GM18517 (cell line): ENCODE data around the gene NPDC1.
A peak's percentile ranks its signal among the peaks of the same experiment; 100 is the strongest.

Source experiments
- ATAC-seq: cut with Tn5 transposase; IDR thresholded peaks from one replicate; pipeline ENCODE4 v1.9.1; 2021; ENCODE audit warnings: mild to moderate bottlenecking, moderate library complexity; ENCODE audit not compliant: unreplicated experiment

Gene NPDC1, protein sequence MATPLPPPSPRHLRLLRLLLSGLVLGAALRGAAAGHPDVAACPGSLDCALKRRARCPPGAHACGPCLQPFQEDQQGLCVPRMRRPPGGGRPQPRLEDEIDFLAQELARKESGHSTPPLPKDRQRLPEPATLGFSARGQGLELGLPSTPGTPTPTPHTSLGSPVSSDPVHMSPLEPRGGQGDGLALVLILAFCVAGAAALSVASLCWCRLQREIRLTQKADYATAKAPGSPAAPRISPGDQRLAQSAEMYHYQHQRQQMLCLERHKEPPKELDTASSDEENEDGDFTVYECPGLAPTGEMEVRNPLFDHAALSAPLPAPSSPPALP

DNA sequence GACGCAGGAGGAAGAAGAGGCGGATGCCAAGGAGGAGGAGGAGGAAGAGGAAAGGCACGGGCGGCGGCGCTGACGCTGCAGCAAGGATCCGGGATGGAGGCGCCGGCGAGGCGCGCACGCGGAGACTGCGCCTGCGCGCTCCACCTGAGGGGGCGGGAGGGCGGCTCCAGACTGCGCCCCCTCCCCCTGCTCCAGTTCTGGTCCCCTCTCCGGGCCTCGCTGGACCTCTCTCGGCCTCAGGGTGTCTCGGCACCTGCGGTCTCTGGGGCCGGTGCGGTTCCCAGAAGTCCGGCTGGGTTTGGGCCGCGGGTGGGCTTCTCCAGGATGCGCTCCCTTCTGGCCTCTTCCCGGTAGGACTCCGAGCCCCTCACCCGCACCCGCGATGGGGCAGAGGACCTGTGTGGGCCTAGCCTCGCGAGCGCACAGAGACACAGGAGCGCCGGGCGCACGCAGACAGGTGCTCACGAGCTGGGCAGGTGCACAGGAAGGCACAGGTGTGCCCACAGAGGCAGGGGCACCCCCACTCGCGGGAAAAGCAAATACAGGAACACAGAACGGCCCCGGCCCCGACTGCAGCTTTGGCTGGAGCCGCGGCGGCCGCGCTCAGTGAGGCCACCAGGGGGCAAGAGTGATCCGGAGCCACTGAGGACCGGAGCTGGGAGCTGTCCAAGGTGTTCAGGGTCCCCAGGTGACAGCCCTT lies at the start of gene NPDC1:
Gene NPDC1, minus strand, starts transcription at position 90 of the 700 bp plus-strand sequence. CDS start 188 bp downstream, outside the sequence.
- ATAC-seq: no peak

DNA sequence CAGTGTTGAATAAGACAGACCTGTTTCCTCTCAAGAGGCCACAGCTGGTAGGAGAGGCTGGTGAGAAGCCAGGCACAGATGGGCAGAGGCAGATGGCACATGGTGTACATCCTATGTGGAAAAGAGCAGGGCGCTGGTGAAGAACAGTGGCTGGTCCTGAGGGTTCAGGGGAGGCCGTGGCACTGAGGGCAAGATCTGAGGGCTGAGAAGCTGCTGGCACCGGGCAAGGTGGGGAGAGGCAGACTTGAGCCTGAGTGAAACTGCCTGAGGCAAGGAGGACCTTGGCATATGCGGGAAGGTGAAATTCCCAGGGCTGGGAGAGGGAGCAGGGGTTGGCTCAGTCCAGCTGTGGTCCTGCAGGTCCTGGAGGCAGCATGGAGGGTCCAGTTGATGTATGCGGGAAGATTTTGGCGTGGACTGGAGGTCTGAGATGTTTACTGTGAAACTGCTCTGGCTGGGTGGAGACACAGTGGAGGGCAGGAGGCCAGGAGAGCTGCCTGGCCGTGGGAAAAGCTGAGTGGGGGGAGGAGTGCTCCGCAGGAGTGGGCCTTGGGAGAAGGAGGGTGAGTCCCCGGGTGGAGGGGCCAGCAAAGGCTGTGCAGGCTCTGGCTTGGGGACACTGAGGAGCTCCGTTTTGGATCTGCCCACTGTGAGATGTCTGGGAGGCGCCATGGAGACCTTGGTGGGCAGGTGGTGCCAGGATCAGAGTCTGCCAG lies 43.4 kb upstream of the NPDC1 start:
- no peak for ATAC-seq

DNA sequence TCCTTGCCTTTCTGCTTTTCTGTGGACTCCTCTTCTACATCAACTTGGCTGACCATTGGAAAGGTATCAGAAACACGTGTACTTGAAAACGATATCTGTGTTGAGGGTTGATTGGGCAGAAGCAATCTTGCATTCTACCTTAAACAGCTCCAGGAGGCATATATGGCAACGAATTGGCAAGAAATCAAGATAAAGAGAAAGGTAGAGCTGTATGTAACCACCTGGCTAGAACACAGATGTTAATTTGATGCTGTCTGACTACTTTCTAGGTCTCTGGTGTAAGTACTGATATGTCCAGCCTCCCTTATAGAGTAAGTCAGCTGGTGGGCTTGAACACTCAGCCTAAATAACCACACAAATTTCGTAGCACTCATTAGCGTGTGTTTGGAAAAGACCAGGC lies 42.1 kb upstream of the NPDC1 start:
- no peak for ATAC-seq

DNA sequence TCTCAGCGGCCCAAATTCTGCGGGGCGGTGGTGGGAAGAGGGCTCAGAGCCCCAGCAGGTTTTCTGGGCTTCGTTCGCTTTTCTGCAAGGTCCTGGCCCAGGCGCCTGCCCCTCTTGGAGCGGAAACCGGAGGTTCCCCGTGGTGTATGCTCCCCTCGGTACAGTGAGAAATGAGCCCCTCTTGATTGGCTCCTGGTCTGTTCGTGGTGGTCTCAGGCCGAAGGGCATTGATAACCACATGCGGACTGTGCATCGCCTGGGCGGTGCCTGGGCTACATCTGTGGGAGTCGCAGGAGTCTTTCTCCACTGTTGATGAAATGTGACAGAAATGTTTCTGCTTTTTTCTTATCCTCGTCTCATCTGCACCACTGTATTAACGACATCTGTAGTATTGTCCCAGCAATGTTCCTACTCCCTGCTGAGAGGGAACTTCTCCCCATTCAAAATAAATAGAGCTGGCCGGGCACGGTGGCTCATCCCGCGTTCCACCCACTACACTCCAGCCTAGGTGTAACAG lies 41.5 kb upstream of the NPDC1 start:
- no peak for ATAC-seq

DNA sequence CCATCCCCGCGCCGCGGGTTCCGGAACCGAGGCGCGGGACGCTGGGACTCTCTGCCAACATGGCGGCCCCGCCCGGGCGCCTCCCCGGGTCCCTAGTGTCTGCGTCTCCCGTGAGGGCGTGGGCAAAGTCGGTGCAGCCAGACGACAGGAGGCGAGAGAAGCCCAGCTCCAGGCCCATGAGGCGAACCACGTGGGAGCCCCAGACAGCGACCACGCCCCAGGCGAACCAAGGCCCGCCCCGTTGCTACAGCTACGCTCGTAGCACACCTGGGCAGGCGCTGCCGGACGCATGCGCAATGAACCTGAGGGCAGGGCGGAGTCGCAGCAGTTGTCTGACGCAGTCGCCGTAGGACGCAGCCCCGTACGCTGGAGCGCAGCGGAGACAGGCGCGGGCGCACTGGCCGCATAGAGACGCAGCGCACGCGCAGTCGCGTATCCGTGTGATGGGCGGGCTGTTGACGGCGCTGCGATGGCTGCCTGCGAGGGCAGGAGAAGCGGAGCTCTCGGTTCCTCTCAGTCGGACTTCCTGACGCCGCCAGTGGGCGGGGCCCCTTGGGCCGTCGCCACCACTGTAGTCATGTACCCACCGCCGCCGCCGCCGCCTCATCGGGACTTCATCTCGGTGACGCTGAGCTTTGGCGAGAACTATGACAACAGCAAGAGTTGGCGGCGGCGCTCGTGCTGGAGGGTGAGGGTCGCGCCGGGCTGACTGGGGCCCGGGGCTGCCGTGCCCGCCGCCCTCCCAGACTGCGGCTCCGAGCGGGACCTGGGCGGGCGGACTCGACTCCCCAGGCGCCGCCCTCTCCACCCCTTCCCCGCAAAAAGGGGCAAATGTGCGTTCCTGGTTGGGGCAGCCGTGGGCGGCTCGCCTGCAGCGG lies 40.8 kb upstream of the NPDC1 start, which contains the start of gene MAN1B1:
Gene MAN1B1, plus strand, starts transcription at position 455 of the 878 bp plus-strand sequence. Its CDS starts 15 bp downstream, at position 470.
- ATAC-seq: peak; percentile 79

DNA sequence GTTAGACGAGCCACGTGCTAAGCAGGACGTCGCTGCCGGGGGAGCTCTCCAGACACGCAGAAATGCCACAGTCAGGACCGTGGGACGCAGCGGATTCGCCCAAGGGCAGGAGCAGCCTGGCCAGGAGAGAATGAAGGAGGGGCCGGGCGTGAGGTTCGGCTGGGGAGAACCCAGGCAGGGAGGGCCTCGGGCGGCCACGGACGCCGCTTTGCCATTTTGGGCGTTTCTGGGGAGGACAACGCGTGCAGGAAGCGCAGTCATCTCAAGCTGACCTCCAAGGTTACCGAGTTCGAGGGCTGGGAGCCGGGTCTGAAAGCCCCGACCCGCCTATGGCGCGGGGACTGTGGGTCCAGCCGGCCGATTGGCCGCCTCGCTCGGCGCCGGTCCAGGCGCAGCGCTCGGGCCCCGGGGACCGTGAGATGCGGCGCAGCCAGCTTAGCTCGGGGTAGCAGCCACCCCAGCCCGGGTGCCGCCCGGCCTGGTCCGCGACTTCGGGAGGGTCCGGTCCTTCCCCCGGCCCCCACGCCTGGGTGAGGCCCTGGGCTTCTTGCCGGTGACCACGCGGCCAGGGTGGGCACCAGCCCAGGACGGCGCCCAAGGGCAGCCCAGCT lies 40.0 kb upstream of the NPDC1 start:
- ATAC-seq: peak; percentile 12

DNA sequence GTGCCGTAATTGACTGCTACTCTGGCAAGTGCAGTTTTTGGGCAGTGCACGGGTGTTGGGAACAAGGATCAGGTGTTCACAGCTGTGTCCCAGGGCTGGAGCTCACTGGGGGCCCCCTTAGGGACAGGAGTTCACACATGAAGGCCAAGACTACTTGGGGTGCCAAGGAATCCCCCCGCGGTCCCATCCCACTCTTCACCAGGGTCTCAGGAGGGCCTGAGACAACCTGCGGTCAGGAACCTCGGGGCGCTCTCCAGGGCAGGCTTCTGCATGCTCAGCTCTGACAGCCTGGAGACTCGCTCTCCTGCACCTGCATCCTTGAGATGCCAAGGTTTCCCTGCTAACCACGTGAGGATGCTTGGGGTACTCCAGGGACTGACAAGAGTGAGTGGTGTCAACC lies 38.5 kb upstream of the NPDC1 start:
- no peak for ATAC-seq

DNA sequence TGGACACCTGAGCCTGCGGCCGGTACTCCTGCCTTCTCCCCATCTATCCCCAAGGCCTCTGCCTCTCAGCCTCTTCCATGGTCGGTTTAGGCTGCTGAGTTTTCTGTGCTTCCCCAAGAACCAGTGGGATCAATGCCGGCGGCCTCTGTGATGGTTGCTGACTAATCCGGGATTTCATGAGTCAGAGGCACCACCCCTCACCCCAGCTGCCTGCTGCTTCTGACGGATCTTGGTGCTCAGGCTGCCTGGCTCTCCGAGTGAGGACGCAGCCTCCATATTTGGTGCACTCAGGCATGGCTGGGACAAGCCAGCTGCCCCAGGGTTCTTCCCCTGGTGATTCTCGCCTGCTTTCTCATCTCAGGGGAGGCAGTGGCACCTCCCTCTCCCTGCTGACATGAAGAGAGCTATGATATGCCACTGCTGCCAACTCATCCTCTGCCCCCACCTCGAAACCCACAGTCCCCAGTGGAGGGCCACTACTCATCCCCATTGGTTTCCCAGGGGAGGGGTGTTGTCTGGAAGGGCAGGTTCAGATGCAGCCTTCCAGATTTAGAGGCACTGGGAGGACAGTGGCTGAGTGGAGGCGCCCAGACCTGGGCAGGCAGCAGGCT lies 37.5 kb upstream of the NPDC1 start:
- ATAC-seq: no peak

DNA sequence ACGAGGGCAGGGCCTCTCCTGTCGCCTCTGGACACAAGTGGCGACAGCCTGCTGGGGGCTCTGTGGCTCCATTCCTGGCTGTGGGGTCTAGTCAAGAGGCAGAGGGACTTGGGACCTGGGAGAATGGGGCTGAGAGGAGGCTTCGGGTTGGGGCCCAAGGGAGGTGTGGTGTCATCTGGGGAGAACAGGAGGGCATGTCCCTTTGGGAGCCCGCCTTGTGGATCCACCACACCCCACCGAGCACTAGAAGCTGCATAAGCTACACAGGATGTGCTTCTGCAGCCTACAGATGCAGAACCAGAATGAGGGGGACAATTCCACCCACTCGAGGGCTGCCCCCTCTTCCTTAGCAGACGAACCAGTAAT lies 36.9 kb upstream of the NPDC1 start:
- ATAC-seq: no peak

DNA sequence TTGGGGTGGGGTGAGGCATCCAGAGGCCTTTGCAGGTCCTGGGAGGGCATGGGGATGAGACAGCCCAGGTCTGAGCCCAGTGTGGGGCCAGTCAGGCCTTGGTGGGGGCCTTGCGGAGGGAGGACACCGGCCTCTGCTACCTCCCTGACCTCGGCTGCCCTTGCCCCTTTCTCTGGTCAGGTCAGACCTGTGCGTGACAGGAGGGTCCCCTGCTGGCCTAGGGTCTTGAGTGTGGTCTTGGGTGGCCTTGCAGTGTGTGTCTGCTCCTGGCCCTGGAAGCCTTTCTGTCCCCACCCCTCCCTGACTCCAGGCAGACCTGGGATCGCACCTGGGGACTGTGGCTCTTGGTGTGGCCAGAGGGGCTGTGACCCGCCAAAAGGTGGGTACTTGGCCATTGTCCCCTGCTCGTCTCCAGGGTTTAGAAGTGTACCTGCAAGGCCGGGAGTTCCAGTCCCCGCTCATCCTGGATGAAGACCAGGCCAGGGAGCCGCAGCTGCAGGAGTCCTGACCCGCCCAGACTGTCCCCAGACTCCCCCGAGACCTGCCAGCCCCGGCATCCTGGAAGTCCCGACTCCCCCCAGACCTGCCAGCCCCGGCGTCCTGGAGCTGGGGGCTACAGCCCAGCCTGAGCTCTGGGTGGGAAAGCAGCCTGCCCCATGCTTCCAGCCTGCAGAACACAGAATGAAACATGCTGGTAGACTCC lies 36.4 kb upstream of the NPDC1 start:
- no peak for ATAC-seq

DNA sequence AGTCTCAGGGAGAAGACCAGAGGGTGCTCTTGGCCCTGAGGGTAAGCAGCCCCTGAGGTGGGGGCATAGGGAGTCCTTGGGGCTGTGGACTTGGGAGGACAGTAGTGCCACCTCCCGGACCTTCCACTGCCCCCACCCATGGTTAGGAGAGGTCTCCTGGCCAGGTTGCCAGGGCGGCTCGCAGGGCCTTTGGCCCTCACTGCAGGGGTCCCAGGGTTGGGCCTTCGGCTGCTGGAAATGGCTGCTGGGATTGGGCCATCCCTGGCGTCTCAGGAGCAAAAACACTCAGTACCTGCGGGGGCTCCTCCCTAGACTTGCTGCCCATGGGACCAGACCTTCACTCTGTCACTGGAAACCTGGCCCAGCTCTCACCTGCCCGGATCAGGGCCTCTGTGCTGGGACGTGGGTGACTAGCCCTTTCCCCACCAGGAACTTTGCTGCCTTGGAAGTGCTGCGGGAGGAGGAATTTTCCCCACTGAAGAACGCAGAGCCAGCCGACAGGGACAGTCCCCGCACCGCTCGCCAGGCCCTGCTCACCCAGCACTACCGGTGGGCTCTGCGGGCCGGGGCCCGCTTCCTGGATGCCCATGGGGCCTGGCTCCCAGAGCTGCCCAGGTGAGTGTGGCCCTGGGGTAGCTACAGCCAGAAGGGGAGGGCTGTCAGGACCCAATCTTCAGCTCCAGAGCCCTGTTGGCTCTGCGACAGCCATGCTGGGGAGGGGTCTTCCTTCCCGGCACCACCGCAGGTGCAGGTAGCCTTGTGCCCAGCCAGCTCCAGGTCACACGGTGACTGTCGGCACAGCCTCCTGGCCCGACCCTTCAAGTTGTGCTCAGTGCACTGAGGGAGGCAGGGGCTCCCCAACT lies 34.5 kb upstream of the NPDC1 start:
- ATAC-seq: no peak

DNA sequence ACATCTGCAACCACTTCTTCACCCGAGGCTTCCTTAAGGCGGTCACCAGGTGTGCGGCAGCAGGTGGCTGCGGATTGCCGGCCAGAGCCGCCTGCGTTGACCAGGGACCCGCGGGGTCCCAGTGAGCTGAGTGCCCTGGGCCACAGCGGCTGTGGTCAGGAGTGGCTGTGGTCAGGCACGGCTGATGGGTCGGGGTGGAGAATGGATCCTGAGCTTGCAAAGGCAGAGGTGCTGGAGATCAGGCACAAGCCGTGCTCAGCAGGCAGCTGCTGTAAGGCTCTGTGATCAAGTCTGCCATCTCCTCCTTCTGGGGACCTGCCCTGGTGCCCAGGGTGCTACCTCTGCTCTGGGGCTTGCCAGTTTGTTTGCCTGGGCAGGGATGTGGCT lies 33.4 kb upstream of the NPDC1 start:
- ATAC-seq: no peak

DNA sequence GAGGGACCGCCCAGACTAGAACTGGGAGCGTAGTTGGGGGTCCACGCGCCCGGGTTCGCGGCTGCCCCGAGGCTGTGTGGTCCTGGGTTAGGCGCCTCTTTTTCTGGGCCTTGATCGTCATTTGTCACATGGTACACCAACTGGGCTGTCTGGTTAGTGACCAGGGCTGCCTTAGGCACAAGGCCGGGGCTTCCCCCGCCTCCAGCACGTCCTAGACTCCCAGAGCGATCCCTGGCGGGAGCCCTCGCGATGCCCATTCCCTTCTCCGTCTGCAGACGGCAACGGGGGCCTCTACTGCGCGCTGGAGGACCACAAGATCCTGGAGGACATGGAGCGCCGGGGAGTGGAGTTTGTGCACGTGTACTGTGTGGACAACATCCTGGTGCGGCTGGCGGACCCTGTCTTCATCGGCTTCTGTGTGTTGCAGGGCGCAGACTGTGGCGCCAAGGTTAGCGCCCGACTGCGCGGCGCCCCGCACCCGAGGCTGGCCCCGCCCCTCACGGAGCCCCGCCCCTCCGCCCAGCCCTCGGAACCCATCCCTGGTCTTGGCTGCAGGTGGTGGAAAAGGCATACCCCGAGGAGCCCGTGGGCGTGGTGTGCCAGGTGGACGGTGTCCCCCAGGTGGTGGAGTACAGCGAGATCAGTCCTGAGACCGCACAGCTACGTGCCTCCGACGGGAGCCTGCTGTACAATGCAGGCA lies 32.9 kb upstream of the NPDC1 start:
- no peak for ATAC-seq

DNA sequence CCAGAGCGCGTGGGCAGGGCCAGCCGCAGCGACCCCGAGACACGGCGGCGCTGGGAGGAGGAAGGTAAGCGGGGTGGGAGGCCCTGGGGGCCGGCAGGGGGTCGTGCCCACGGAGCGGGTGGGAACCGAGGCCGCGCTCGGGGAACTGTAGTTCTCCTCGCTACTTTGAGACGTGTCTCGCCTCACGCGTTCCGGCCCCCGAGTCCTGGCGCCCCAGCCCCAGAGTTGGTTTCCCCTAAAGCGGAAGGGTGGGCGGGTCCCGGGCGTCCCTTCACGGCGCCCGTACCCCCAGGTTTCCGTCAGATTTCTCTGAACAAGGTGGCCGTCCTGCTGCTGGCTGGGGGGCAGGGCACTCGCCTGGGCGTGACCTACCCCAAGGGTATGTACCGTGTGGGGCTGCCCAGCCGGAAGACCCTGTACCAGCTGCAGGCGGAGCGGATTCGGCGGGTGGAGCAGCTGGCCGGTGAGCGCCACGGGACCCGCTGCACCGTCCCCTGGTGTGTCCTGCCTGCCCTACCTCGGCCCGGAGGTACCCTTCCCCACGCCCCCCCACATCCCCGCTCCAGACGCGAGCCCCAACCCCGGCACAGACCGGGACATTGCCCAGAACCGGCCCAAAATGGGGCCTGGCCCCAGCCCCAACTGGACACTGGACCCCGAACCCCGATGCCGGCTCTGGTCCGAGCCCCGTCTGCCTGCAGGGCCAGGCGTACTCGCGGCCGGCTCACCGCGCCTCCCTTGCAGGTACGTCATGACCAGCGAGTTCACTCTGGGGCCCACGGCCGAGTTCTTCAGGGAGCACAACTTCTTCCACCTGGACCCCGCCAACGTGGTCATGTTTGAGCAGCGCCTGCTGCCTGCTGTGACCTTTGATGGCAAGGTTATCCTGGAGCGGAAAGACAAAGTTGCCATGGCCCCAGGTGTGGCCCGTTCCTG lies 32.0 kb upstream of the NPDC1 start:
- peak; percentile 15 for ATAC-seq

DNA sequence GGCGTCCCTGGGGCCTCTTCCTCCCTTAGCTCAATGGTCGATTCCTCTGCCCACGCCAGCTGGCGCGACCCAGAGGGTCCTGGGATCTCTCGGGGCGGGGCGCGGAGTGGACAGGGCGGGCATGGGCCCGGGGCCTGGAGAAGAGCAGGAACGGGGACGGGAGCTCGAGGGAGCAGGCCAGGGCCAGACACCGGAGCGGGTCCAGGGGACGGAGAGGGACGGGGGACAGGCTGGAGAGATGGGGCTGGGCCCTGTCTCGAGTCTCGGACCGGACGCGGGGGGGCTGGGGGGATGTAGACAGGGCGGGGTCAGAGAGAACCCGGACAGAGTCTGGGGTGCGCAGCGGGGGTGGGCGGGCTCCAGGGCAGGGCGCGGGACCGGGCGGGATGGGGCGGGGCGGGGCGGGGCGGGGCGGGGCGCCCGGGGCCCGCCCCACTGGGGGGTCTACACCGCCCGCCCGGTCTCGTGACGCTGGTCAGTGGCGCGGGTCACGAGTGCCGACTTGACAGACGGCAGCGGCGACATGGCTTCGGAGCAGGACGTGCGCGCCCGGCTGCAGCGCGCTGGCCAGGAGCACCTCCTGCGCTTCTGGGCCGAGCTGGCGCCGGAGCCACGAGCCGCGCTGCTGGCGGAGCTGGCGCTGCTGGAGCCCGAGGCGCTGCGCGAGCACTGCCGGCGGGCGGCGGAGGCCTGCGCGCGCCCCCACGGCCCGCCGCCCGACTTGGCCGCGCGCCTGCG lies 31.2 kb upstream of the NPDC1 start, which contains the start of gene UAP1L1:
Gene UAP1L1, plus strand, starts transcription at position 508 of the 738 bp plus-strand sequence. Its CDS starts 16 bp downstream, at position 524.
- ATAC-seq: peak; percentile 50

DNA sequence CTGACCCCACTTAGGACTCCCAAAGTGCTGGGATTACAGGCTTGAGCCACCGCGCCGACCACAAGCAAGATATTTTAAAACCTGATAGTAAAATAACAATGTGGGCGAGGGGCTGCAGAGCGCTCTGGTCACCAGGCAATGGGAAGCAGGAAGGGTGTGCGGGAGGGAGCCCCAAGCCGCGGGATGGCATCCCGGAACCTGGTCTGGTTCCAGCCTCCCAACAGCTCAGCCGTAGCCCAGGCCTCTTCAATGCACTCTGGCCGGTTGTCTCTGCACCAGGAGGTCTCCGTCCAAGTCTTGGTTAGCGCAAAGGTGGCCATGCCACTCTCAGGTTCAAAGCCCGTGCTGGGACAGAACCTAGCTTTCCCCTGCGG lies 30.6 kb upstream of the NPDC1 start:
- ATAC-seq: no peak
